Aorta (tissue), 5 donors: Measurements from ENCODE around the gene ZFP62. TPM values are rescaled to one million over a fixed set of nuclear protein-coding genes. Genes with fewer than 3 reads are reported as not detected.
A peak's percentile ranks its signal among the peaks of the same experiment; 100 is the strongest.
"Not testable (repeated sequence)": the region's sequence is repeated elsewhere in the genome, so short reads cannot be mapped to it uniquely, and the experiment has no call there.

Experiments used
- ATAC-seq: fragments of 200-7000 bp; cut with Tn5 transposase; one replicate; pipeline ENCODE4 v1.9.1; 2022; ENCODE audit warnings: moderate library complexity; ENCODE audit not compliant: low FRiP score
- DNase-seq, 2 donors: peaks; one replicate each; pipeline ENCODE4 v3.0.0-alpha.2; 2020
- H3K27ac ChIP-seq, 2 donors: one replicate each; pipeline ENCODE4 v1.5.1; 2013; ENCODE audit warnings: low read length in 2 of 2, mild to moderate bottlenecking in 2 of 2, moderate library complexity in 2 of 2, control low read depth in 1 of 2, inconsistent platforms in 1 of 2, low read depth in 1 of 2
- H3K27me3 ChIP-seq, 2 donors: one replicate each; pipeline ENCODE4 v1.6.1; 2013; ENCODE audit warnings: control low read depth in 1 of 2, low read length in 1 of 2, mild to moderate bottlenecking in 1 of 2, moderate library complexity in 1 of 2; ENCODE audit not compliant: insufficient read depth in 2 of 2, control insufficient read depth in 1 of 2
- H3K36me3 ChIP-seq, 2 donors: one replicate each; pipeline ENCODE4 v1.6.1; 2013; ENCODE audit warnings: control low read depth in 1 of 2, low read length in 1 of 2, mild to moderate bottlenecking in 1 of 2; ENCODE audit not compliant: insufficient read depth in 2 of 2, control insufficient read depth in 1 of 2
- H3K4me1 ChIP-seq, 2 donors: one replicate each; pipeline ENCODE4 v1.6.1; 2013; ENCODE audit warnings: low read length in 2 of 2, control low read depth in 1 of 2, mild to moderate bottlenecking in 1 of 2, moderate library complexity in 1 of 2; ENCODE audit not compliant: insufficient read depth in 2 of 2, control insufficient read depth in 1 of 2
- H3K4me3 ChIP-seq, 2 donors: one replicate each; pipeline ENCODE4 v1.5.1; 2013; ENCODE audit warnings: low read length in 2 of 2, control low read depth in 1 of 2, mild to moderate bottlenecking in 1 of 2
- H3K9me3 ChIP-seq: one replicate; pipeline ENCODE4 v1.6.1; 2013; ENCODE audit warnings: mild to moderate bottlenecking, low read length; ENCODE audit not compliant: control insufficient read depth
- WGBS, 2 donors: extraction: QIAGEN DNeasy Blood & Tissue Kit; methylation state at CpG; one replicate each; pipeline ENCODE4 v1.1.7; 2013; 5-methylcytosine and 5-hydroxymethylcytosine counted together
- intact Hi-C, 2 donors: fragments of 100-400 bp; cut with DNase I; formaldehyde crosslinking; loops; one replicate each; pipeline versions ENCODE4 v1.14.2 to v1.15.0; 2022
- polyA plus RNA-seq, 2 donors: library from polyadenylated mRNA; stranded (reverse); fragments of 200-250 nt; gene quantifications; one replicate each; pipeline ENCODE4 v1.2.3, GENCODE V29; 2013
- total RNA-seq, 2 donors: library from RNA; stranded (reverse); fragmentation: NEBNext Ultra II Directional; extraction: Animal tissue kit (Norgen Biotek cat#: 25700); gene quantifications; one replicate each; pipeline ENCODE4 v1.2.1, GENCODE V29; 2021
- donor health status: healthy with polysubstance abuse.
- donor health status: Bipolar disorder and iron deficiency.
- donor health status: DM: no; HTN: no; CAD: no.
- donor health status: DM: no; HTN: no; CAD: no.
- donor health status: DM: yes; HTN: yes; CAD: no.

ZFP62 gene
- total and polyA plus RNA-seq, 4 donors: 6.5 to 24.7 (median 16.1) TPM

DNA sequence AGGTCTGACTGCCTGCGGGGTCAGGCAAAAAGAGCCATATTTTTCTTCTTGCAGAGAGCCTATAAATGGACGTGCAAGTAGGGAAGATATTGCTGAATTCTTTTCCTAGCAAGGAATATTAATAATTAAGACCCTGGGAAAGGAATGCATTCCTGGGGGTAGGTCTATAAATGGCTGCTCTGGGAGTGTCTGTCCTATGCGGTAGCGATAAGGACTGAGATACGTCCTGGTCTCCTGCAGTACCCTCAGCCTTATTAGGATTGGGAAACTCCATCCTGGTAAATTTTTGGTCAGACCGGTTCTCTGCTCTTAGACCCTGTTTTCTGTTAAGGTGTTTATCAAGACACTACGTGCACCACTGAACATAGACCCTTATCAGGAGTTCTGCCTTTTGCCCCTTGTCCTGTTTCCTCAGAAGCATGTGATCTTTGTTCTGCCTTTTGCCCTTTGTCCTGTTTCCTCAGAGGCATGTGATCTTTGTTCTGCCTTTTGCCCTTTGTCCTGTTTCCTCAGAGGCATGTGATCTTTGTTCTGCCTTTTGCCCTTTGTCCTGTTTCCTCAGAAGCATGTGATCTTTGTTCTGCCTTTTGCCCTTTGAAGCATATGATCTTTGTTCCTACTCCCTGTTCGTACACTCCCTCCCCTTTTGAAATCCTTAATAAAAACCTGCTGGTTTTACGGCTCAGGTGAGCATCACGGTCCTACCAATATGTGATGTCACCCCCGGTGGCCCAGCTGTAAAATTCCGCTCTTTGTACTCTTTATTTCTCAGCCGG, 32.1 kb downstream of the ZFP62 start:
- H3K4me3 ChIP-seq, H3K9me3 ChIP-seq, H3K27me3 ChIP-seq, H3K27ac ChIP-seq, H3K4me1 ChIP-seq, DNase-seq, H3K36me3 ChIP-seq, ATAC-seq, intact Hi-C loops: not testable (repeated sequence)
- 92 to 96% methylated on average over 13 of the region's 13 CpGs for WGBS, 2 donors

DNA sequence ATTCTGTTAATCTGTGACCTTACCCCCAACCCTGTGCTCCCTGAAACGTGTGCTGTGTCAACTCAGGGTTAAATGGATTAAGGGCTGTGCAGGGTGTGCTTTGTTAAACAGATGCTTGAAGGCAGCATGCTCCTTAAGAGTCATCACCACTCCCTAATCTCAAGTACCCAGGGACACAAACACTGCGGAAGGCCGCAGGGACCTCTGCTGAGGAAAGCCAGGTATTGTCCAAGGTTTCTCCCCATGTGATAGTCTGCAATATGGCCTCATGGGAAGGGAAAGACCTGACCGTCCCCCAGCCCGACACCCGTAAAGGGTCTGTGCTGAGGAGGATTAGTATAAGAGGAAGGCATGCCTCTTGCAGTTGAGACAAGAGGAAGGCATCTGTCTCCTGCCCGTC, 33.7 kb downstream of the ZFP62 start:
- ATAC-seq, H3K36me3 ChIP-seq, H3K4me1 ChIP-seq, intact Hi-C loops, H3K9me3 ChIP-seq, DNase-seq, H3K27me3 ChIP-seq, H3K4me3 ChIP-seq, H3K27ac ChIP-seq: not testable (repeated sequence)
- WGBS, 2 donors: 81 to 86% methylated on average over 7 of the region's 7 CpGs

DNA sequence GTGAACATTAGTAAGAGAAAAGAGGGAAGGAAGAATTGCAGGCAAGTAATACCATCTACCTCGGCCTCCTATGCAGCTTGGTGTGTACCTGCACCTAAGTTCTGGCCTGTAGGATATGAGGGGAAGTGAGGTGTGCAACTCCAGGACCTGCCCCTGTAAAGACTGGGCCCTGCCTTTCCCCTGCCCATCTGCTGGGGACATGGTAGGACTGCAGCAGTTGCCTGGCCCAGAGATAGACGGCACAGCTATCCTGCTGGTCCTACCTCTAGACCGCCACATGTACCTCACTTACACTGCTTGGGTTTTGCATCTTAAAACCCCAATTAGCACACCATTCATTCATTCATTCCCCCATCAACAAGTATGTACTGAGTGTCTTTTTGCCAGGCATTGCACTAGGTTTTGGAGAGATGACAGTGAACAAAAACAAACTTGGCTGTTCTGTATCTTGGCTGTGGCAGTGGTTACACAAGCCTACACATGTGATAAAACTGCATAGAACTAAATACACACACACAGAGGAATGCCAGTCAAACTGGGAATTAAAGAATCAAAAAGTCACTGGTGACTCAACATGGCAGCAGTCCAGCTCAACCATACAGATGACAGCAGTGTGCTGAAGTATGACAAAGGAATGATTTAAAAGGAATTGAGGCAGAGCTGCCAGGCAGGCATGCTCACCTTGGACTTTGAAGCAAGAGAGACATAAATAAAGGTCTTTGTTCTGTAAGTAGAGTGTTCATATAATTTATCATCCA, 35.1 kb downstream of the ZFP62 start:
- DNase-seq (peak in 1 of 2 donors; percentile 76), ATAC-seq (peak; percentile 63)
- no peak overlapping the region for H3K4me3 ChIP-seq
- no peaks in the 10 kb centered on the region for H3K36me3 ChIP-seq
- H3K27me3 ChIP-seq: no peaks in the 10 kb centered on the region
- H3K9me3 ChIP-seq: no peaks in the 10 kb centered on the region
- peak overlapping the region in 1 of 2 donors; percentile 15 for H3K27ac ChIP-seq
- WGBS, 2 donors: 71 to 73% methylated on average over 3 of the region's 3 CpGs
- H3K4me1 ChIP-seq: no peaks in the 10 kb centered on the region
- intact Hi-C loops: no loop called here

DNA sequence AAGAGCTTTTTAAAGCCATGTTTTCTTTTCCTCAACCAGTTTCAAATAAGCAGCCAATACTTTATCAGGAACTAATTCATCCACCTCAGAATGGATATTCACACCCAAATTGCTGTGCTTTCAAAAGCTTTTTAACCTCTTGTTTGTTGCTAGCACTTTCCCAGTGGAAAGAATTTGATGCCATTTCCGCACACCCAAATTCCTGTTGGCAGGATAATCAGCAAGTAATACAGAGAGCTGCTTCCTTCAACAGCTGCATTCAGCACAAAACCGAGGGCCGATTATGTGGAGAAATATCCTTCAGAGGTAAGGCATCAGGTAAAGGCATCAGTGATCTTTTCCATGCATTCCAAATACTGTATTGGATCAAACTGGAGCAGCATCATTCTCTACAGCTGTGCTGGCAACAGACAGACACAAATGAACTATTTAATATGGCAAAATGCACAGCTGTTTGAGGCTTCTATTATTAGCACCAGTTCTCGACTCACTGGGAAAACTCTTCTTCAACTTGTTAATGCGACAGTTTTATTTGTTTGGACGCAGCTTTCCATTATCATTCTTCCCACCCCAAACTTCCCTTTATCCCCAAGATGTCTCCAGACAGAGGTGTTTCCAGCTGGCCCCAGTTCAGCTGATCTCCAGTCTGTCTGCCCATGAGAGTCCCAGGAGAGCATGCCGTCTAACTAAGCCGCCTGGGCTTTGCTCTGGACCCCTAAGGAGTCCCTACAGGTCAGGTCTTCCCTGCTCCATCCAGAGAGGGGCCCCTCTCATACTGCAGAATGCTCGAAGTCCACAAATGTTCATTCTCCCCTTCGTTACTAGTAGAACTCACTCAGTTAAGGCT, 36.2 kb downstream of the ZFP62 start:
- no peak overlapping the region for H3K27ac ChIP-seq
- H3K4me3 ChIP-seq: no peak overlapping the region
- no peaks in the 10 kb centered on the region for H3K27me3 ChIP-seq
- intact Hi-C loops: no loop called here
- DNase-seq: no peak
- no peaks in the 10 kb centered on the region for H3K4me1 ChIP-seq
- no peaks in the 10 kb centered on the region for H3K9me3 ChIP-seq
- no peaks in the 10 kb centered on the region for H3K36me3 ChIP-seq
- WGBS, 2 donors: 26 to 42% methylated on average over 10 of the region's 10 CpGs
- ATAC-seq: no peak

DNA sequence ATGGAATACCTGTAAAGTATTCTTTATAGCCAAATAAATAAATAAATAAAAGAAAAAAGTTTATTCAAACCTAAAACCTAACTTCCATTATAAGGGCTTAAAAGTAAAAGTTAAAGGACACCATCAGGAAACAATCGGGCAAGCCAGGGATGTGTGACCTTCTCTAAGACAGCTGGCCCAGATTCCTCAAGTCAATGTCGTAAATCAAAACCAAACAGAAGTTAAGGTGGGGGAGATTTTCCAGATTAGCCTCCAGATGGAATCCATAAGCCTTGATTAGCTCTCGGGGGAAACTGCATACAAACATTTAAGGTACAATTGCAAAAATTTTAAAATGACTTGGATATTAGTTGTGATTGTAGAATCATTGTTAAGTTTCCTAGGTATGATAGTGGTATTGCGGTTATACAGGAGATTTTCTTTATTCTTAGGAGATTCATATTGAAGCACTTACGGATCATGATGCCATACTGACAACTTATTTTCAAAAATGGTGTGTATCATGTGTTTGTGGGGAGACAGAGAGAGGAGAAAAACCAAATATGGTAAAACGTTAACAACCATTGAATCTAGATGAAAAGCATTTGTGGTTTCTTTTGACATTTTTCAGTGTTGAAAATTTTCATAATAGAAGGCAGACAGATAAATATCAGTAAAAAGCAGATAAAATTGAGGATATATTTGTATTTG, 37.0 kb downstream of the ZFP62 start:
- no peaks in the 10 kb centered on the region for H3K9me3 ChIP-seq
- 83 to 85% methylated on average over 6 of the region's 6 CpGs for WGBS, 2 donors
- no peak for DNase-seq

DNA sequence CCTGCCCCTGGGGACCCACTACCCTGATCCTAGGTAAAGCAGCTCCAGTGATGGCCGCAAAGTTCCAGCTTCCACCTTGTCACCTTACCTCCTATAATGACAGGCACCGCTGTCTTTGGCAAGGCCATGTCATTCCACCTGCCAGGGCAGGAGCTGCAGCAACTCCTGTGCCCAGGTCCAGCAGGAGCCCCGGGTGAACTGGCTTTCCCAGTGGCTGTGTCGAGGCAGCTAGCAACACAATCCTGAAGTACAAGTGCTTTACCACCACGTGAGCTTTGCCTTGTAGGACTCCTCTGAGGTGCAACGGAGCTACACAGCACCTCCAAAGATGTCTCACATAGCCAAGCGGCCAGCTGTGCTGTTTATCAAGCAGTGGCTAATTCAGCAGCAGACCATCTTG, 37.7 kb downstream of the ZFP62 start:
- no peak overlapping the region for H3K27ac ChIP-seq
- no peaks in the 10 kb centered on the region for H3K9me3 ChIP-seq
- DNase-seq (no peak), ATAC-seq (no peak)
- no peaks in the 10 kb centered on the region for H3K36me3 ChIP-seq
- H3K4me3 ChIP-seq: no peak overlapping the region
- no peaks in the 10 kb centered on the region for H3K4me1 ChIP-seq
- WGBS, 2 donors: 81 to 83% methylated on average over 7 of the region's 7 CpGs
- no peaks in the 10 kb centered on the region for H3K27me3 ChIP-seq
- intact Hi-C loops: no loop called here

More for the DNA sequence above, 37.0 kb downstream of the ZFP62 start:
- no peak for ATAC-seq
- Histone ChIP-seq H3K36me3 (no peaks in the 10 kb centered on the region), H3K4me3 (no peak overlapping the region), H3K27me3 (no peaks in the 10 kb centered on the region), H3K27ac (no peak overlapping the region), H3K4me1 (no peaks in the 10 kb centered on the region)
- intact Hi-C loops: no loop called here

DNA sequence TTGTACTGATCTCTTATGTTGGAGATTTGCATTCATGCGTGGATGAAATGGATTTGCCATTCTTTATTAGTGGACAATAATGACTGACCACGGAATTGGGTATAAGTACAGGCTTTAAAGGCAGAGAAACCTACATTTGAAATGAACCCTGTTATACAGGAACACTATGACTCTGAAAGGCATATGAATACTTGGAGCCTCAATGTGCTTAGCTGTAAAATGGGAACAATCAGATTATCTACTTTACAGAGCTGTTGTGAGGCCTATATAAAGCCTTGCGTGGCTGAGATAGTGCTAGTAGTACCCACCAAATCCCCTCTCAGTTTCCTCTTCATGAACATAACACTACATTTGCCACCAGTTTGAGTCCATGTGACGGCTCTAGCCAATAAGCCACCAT, 39.5 kb downstream of the ZFP62 start:
- Histone ChIP-seq H3K4me3 (no peak overlapping the region), H3K4me1 (no peaks in the 10 kb centered on the region), H3K27me3 (no peaks in the 10 kb centered on the region), H3K9me3 (no peaks in the 10 kb centered on the region), H3K27ac (no peak overlapping the region), H3K36me3 (no peaks in the 10 kb centered on the region)
- no peak for ATAC-seq
- WGBS, 2 donors: 91 to 92% methylated on average over 4 of the region's 4 CpGs
- DNase-seq: no peak
- intact Hi-C loops: no loop called here

DNA sequence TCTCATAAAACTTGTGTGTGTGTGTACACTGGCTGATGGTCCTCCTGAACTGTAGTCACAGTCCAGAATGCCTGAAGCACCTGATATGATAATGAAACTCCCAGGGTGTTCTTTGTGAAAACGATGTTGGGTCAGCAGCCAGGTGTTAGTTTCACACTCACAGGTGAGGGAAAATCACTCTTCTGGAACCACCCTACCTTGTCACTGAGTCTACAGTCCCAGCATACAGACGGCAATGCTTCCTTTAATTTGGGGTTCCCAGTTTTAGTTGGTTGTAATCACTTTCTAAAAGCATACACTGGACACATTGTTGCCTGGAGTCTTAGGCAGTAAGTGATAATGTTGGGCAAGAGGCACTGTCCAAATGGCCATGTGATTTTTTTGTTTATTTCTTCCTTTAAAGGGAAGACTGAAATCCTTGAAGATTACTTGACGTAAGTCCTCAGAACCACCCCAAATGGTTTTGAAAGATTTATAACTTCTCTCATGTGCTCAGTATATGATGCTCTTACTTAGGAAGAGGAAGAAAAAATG, 40.2 kb downstream of the ZFP62 start:
- Histone ChIP-seq H3K4me1 (no peaks in the 10 kb centered on the region), H3K27me3 (no peaks in the 10 kb centered on the region), H3K9me3 (no peaks in the 10 kb centered on the region), H3K36me3 (no peaks in the 10 kb centered on the region), H3K4me3 (no peak overlapping the region), H3K27ac (no peak overlapping the region)
- intact Hi-C loops: no loop called here
- ATAC-seq: peak; percentile 73
- no peak for DNase-seq
- 61 to 71% methylated on average over 3 of the region's 3 CpGs for WGBS, 2 donors
